Effector memory CD4-positive, alpha-beta T cell (primary cell): Measurements from ENCODE around the gene TXLNA.

Source experiments
- DNase-seq, 3 donors: peaks; one replicate each; pipeline ENCODE4 v3.0.0-alpha.2; 2020
- H3K27ac ChIP-seq: 2 replicates; pipeline ENCODE4 v1.7.0; 2013; ENCODE audit warnings: mild to moderate bottlenecking, low read length, moderate library complexity; ENCODE audit not compliant: insufficient read depth, poor library complexity, severe bottlenecking
- H3K27me3 ChIP-seq: replicated peaks from 2 replicates; pipeline ENCODE4 v1.7.0; 2013; ENCODE audit warnings: mild to moderate bottlenecking, low read length; ENCODE audit not compliant: insufficient read depth, control insufficient read depth, poor library complexity, severe bottlenecking
- H3K36me3 ChIP-seq: 2 replicates; pipeline ENCODE4 v1.7.0; 2013; ENCODE audit warnings: mild to moderate bottlenecking, low read length, moderate library complexity; ENCODE audit not compliant: control insufficient read depth, insufficient read depth
- H3K4me1 ChIP-seq: 2 replicates; pipeline ENCODE4 v1.7.0; 2013; ENCODE audit warnings: low read length, mild to moderate bottlenecking; ENCODE audit not compliant: control insufficient read depth, insufficient read depth, poor library complexity, severe bottlenecking
- H3K4me3 ChIP-seq: 2 replicates; pipeline ENCODE4 v1.7.0; 2013; ENCODE audit warnings: low read length, low read depth, mild to moderate bottlenecking; ENCODE audit not compliant: insufficient read depth, poor library complexity, severe bottlenecking
- H3K9me3 ChIP-seq: 2 replicates; pipeline ENCODE4 v1.7.0; 2013; ENCODE audit warnings: mild to moderate bottlenecking, low read length, moderate library complexity; ENCODE audit not compliant: control insufficient read depth

Gene TXLNA

DNA sequence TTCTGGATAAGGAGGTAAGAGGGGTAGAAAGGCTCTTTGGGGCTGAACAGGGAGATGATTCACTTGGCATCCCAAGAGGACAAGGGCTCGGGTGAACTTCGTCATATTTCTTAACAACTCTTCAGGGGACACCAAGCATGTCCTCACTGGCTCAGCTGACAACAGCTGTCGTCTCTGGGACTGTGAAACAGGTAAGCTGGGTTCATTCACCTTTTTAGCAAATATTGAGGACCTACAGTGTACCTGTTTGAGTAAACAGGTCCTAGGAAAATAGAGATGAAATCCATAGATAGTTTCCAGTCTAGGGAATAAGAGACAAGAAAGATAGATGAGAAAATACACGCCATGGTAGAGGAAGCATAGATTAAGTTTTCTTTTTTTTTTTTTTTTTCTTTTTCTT lies 44.8 kb downstream of the TXLNA start:
- no peaks in the 10 kb centered on the region for H3K27me3 ChIP-seq
- no peaks in the 10 kb centered on the region for H3K9me3 ChIP-seq
- DNase-seq: no peak
- H3K27ac ChIP-seq: no peak overlapping the region
- H3K4me3 ChIP-seq: no peak overlapping the region
- H3K4me1 ChIP-seq: peaks cover 20% of the 10 kb centered on the region
- H3K36me3 ChIP-seq: peaks cover 21% of the 10 kb centered on the region

GRCh38 chr1:32228771-32229170 lies 49.3 kb downstream of the TXLNA start:
- Histone ChIP-seq H3K4me3 (no peak overlapping the region), H3K27ac (no peak overlapping the region), H3K9me3 (no peaks in the 10 kb centered on the region), H3K36me3 (peaks cover 48% of the 10 kb centered on the region), H3K4me1 (peaks cover 1% of the 10 kb centered on the region), H3K27me3 (no peaks in the 10 kb centered on the region)
- DNase-seq: no peak

DNA sequence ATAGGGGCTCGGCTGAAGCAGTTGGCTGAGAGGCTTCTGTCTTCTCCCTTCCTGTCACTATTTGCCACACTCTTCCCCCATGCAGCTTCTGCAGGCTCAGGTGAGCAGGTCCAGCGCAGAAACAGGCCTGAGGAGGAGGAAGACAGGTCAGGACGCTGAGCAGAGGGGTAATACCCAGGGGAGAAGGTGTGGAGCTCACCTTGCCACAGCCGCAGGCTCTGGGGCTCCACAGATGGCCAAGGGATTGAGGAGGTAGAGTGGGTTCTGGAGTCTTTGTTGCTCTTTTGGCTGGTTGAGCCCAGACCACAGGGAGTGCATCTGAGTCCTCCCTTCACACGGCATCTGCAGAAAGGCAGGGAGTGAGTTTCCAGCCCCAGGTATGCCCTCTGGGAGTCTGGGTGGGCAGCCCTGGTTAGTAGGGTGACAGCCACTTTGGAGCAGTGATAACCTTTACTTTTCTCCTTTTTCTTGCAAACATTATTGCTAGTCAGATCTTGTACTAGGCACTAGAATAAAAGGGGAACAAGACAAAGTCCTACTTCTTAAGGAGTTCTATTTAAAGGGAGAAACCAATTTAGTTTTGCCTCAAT lies 52.5 kb downstream of the TXLNA start:
- H3K36me3 ChIP-seq: peaks cover 41% of the 10 kb centered on the region
- H3K4me3 ChIP-seq: no peak overlapping the region
- no peak for DNase-seq
- no peaks in the 10 kb centered on the region for H3K4me1 ChIP-seq
- no peaks in the 10 kb centered on the region for H3K27me3 ChIP-seq
- no peaks in the 10 kb centered on the region for H3K9me3 ChIP-seq
- H3K27ac ChIP-seq: no peak overlapping the region

DNA sequence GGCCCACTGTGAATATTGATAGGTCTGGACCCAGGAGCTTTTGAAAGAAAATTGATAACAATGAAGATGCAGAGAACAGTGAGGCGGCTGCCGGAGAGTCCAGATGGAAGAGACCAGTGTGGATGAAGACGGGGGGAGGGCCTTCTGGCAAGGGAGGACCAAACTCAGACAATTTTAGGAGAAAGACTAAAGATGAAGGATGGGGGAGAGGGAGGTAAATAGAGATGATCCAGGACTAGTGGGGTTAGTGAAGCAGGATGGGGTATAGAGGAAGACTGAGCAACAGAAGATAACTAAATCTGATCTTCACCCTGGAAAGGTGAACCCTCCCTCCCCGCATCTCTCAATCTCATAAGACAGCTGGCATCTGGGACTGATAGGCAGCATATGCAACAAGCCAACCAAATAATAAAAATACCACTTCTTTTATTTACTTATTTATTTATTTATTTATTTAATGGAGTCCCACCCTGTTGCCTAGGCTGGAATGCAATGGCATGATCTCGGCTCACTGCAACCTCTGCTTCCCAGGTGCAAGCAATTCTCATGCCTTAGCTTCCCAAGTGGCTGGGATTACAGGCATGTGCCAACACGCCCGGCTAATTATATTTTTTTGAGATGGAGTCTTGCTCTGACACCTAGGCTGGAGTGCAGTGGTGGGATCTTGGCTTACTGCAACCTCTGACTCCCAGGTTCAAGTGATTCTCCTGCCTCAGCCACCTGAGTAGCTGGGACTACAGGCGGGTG lies 53.3 kb downstream of the TXLNA start:
- H3K36me3 ChIP-seq: peaks cover 40% of the 10 kb centered on the region
- no peaks in the 10 kb centered on the region for H3K9me3 ChIP-seq
- no peak for DNase-seq
- H3K27me3 ChIP-seq: no peaks in the 10 kb centered on the region
- no peak overlapping the region for H3K27ac ChIP-seq
- H3K4me3 ChIP-seq: no peak overlapping the region
- no peaks in the 10 kb centered on the region for H3K4me1 ChIP-seq

- no peaks in the 10 kb centered on the region for H3K4me1 ChIP-seq
- H3K27me3 ChIP-seq: no peaks in the 10 kb centered on the region
- no peak overlapping the region for H3K27ac ChIP-seq
- H3K4me3 ChIP-seq: no peak overlapping the region
- DNase-seq: no peak
- no peaks in the 10 kb centered on the region for H3K9me3 ChIP-seq
- H3K36me3 ChIP-seq: peaks cover 27% of the 10 kb centered on the region
Measured at GRCh38 chr1:32234792-32235191, 55.3 kb downstream of the TXLNA start.

- Histone ChIP-seq H3K27ac (no peak overlapping the region), H3K27me3 (no peaks in the 10 kb centered on the region), H3K4me3 (no peak overlapping the region), H3K9me3 (no peaks in the 10 kb centered on the region), H3K4me1 (peaks cover 14% of the 10 kb centered on the region), H3K36me3 (no peaks in the 10 kb centered on the region)
- DNase-seq: no peak
Measured at GRCh38 chr1:32239337-32239736, 59.9 kb downstream of the TXLNA start.

- Histone ChIP-seq H3K27ac (no peak overlapping the region), H3K36me3 (no peaks in the 10 kb centered on the region), H3K4me3 (peak overlapping the region; percentile 80), H3K9me3 (no peaks in the 10 kb centered on the region), H3K4me1 (peaks cover 14% of the 10 kb centered on the region), H3K27me3 (no peaks in the 10 kb centered on the region)
- DNase-seq: no peak
Measured at GRCh38 chr1:32239790-32240139, 60.3 kb downstream of the TXLNA start.

DNA sequence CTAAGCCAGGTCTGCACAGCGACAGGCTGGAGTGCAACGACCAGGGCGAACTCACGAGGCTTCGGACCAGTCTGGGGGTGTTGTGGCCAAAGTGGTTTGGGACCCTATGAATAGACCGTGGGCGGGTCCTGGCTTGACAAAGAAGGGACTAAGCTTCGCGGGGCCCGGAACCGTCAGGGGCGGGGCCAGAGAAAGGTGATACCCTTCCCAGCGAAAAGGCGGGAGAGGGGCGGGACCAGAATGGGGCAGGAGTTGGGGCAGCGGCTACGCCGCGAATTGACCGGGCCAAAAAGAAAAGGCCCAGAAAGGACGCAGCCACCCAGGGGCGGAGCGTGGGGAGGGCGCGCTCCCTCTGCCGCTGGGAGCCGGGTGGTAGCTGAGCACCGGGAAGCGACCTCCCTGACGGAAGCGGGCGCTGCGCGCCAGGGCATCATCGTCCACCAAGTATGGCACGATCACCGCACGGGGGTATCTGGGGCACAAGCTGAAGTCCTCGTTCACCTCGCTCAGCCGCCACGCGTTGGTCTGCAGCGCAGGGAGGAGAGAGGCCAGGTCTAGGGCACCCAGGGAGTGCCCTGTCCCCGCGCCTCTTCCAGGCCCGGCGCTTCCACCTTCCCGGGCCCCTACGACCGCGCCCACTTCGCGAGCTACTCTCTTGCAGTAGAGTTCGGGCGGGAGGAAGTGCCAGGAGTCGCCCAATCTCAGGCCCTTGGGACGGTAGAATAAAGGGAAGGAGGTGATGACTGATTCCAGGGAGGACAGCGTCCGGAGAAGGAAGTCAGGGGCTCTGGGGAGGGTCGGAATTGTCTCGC lies 60.9 kb downstream of the TXLNA start:
- H3K36me3 ChIP-seq: no peaks in the 10 kb centered on the region
- DNase-seq: peak; percentile 34 to 56 (median 46)
- peak overlapping the region; percentile 30 for H3K27ac ChIP-seq
- H3K4me1 ChIP-seq: peaks cover 14% of the 10 kb centered on the region
- H3K27me3 ChIP-seq: no peaks in the 10 kb centered on the region
- peak overlapping the region; percentile 80 for H3K4me3 ChIP-seq
- no peaks in the 10 kb centered on the region for H3K9me3 ChIP-seq

DNA sequence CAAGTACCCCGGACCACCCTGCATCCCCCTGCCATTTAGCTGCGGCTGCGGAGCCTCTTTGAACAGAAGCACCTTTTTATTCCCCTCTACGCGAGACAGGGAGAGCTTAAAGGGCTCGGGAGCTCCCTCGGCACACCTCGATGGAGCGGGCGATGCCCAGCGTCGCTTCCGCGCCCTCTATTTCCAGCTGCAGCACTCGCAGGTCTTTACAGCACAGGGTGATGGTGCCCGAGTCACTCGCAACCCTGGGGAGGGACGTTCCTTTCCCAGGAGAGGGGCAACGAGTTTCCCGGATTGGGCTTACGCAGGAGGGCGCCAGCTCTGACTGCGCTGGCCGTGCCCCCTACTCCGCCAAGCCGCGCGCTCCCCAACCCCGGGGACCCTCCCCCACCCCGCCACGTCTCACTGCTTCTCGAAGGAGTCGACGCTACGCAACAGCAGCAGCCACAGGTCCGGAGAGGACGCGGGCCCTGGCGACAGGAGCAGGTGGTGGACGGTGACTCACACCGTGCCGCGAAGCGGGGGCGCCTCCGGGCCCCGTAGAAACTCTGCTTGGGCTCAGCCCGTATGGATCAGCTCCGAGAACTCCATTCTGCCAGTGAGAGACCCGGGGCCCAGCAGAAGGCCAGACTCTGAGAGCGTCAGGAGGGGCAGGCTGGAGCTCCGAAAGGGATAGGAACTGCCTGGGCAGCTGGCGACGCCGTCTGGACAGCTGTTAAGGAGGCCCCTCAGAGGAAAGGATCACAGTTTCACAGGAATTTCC lies 61.7 kb downstream of the TXLNA start:
- no peak for DNase-seq
- Histone ChIP-seq H3K27ac (peak overlapping the region; percentile 30), H3K4me3 (peak overlapping the region; percentile 80), H3K4me1 (peaks cover 14% of the 10 kb centered on the region), H3K36me3 (no peaks in the 10 kb centered on the region), H3K27me3 (no peaks in the 10 kb centered on the region), H3K9me3 (no peaks in the 10 kb centered on the region)
